K562 (cell line): ENCODE measurements around the gene LRRC15.

ENCODE experiments used
- CAMTA2 ChIP-seq: fragments of 250-450 bp; sonication (Bioruptor Pico); conservative IDR thresholded peaks from 2 replicates; pipeline ENCODE4 v1.5.1; 2022
- CHD1 ChIP-seq: fragments of 200-600 bp; sonication (generic); IDR thresholded peaks from one replicate; pipeline ENCODE4 v1.6.1; 2012; ENCODE audit warnings: mild to moderate bottlenecking, moderate library complexity, low read length, inconsistent platforms
- CHD2 ChIP-seq: IDR thresholded peaks from 2 replicates; pipeline ENCODE4 v1.6.1; 2011; ENCODE audit warnings: low read depth, low read length
- EZH2 ChIP-seq: IDR thresholded peaks from 2 replicates; pipeline ENCODE4 v1.6.1; 2012; ENCODE audit warnings: low read depth, mild to moderate bottlenecking, inconsistent platforms, low read length, borderline replicate concordance
- FOXK2 ChIP-seq, 2 experiments: fragments of 450-650 bp; IDR thresholded peaks in 1 of 2; conservative IDR thresholded peaks in 1 of 2; 2 replicates each; pipeline ENCODE4 v1.6.1; 2016; ENCODE audit warnings: low read depth in 2 of 2, mild to moderate bottlenecking in 1 of 2
- POLR2A ChIP-seq: fragments of 450-650 bp; conservative IDR thresholded peaks from 2 replicates; pipeline ENCODE4 v1.6.1; 2016
- POLR2AphosphoS5 ChIP-seq: IDR thresholded peaks from 2 replicates; pipeline ENCODE4 v1.6.1; 2011; ENCODE audit warnings: mild to moderate bottlenecking, low read depth, low read length, moderate library complexity; ENCODE audit not compliant: control insufficient read depth, insufficient read depth
- RCOR1 ChIP-seq, 2 experiments: IDR thresholded peaks; 2 replicates each; pipeline ENCODE4 v1.6.1; 2012; ENCODE audit warnings: low read depth in 2 of 2, low read length in 2 of 2, borderline replicate concordance in 1 of 2, improper control_type of control experiment in 1 of 2
- ZNF75A ChIP-seq: fragments of 450-650 bp; formaldehyde crosslinking; IDR thresholded peaks from 2 replicates; pipeline ENCODE4 v1.4.0; 2020; ENCODE audit warnings: mild to moderate bottlenecking
- TF ChIP-seq, protein P1 (sequence below), 3 experiments: IDR thresholded peaks in 2 of 3; conservative IDR thresholded peaks in 1 of 3; 2 replicates each; pipeline ENCODE4 v1.5.1; 2011 to 2012; ENCODE audit warnings: low read length in 3 of 3, mild to moderate bottlenecking in 3 of 3, control low read depth in 2 of 3, improper control_type of control experiment in 1 of 3, inconsistent platforms in 1 of 3, low read depth in 1 of 3, mixed read lengths in 1 of 3, moderate library complexity in 1 of 3; ENCODE audit not compliant: insufficient read depth in 2 of 3
- TF ChIP-seq, protein P2 (sequence below): sonication (generic); formaldehyde crosslinking; IDR thresholded peaks from 2 replicates; pipeline ENCODE4 v1.5.0; 2020; ENCODE audit warnings: missing genetic modification reagents

DNA sequence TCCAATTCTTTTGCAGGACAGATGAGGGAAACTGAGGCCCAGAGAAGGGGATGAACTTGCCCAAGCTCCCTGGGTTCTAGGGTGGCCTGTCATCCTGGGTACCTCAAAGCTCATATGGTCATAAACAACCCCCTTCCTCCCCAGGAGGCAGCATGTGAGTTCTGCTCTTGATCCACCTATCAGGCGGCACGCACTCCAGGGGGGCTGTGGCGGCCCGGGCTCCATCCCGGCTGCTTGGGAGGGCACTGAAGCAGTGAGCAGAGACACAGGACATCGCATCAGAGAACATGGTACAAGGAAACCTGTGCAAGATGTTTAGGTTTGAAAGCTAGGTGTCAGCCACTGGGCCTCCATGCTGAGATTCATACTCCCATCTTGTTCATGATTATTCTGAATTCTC, 52.6 kb downstream of the LRRC15 start:
- TF ChIP-seq FOXK2 (conservative IDR thresholded peaks at IDR 0.05 in 1 of 2, IDR thresholded peaks at IDR 0.05 in 1 of 2; ENCODE audit: low read depth in 2 of 2) (no peak), EZH2 (no peak), CAMTA2 (CRISPR knock-in tag) (no peak), CHD1 (no peak), CHD2 (no peak), POLR2AphosphoS5 (no peak), ZNF75A (CRISPR knock-in tag) (no peak), RCOR1 (IDR thresholded peaks at IDR 0.05; ENCODE audit: borderline replicate concordance in 1 of 2, low read depth in 2 of 2, low read length in 2 of 2) (no peak), POLR2A (no peak)
- TF ChIP-seq, protein P1, sequence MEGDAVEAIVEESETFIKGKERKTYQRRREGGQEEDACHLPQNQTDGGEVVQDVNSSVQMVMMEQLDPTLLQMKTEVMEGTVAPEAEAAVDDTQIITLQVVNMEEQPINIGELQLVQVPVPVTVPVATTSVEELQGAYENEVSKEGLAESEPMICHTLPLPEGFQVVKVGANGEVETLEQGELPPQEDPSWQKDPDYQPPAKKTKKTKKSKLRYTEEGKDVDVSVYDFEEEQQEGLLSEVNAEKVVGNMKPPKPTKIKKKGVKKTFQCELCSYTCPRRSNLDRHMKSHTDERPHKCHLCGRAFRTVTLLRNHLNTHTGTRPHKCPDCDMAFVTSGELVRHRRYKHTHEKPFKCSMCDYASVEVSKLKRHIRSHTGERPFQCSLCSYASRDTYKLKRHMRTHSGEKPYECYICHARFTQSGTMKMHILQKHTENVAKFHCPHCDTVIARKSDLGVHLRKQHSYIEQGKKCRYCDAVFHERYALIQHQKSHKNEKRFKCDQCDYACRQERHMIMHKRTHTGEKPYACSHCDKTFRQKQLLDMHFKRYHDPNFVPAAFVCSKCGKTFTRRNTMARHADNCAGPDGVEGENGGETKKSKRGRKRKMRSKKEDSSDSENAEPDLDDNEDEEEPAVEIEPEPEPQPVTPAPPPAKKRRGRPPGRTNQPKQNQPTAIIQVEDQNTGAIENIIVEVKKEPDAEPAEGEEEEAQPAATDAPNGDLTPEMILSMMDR (IDR thresholded peaks at IDR 0.05 in 2 of 3, conservative IDR thresholded peaks at IDR 0.05 in 1 of 3; ENCODE audit: insufficient read depth in 2 of 3, low read depth in 1 of 3, low read length in 3 of 3), result no peak
- TF ChIP-seq, protein P2, sequence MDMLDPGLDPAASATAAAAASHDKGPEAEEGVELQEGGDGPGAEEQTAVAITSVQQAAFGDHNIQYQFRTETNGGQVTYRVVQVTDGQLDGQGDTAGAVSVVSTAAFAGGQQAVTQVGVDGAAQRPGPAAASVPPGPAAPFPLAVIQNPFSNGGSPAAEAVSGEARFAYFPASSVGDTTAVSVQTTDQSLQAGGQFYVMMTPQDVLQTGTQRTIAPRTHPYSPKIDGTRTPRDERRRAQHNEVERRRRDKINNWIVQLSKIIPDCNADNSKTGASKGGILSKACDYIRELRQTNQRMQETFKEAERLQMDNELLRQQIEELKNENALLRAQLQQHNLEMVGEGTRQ (CRISPR knock-in tag), result no peak
